HFFc6 (cell line): ENCODE results near the gene ACOX1. TPM values are rescaled to one million over a fixed set of nuclear protein-coding genes. Genes with fewer than 3 reads are reported as not detected.

Experiments used
- DNase-seq: peaks from one replicate; pipeline ENCODE4 v3.0.0-alpha.2; 2018
- H3K27ac Mint-ChIP-seq: 2 replicates; pipeline ENCODE4 v1.8.0; 2020; ENCODE audit warnings: mild to moderate bottlenecking, mixed read lengths
- H3K27me3 Mint-ChIP-seq: 2 replicates; pipeline ENCODE4 v1.8.0; 2021; ENCODE audit warnings: mild to moderate bottlenecking, moderate library complexity, mixed read lengths; ENCODE audit not compliant: insufficient read depth
- H3K36me3 Mint-ChIP-seq: 2 replicates; pipeline ENCODE4 v1.8.0; 2021; ENCODE audit warnings: low read depth, mixed read lengths
- H3K4me1 Mint-ChIP-seq: 2 replicates; pipeline ENCODE4 v1.8.0; 2020; ENCODE audit warnings: low read depth, mixed read lengths
- H3K4me3 Mint-ChIP-seq: 2 replicates; pipeline ENCODE4 v1.8.0; 2020; ENCODE audit warnings: mild to moderate bottlenecking, moderate library complexity, mixed read lengths
- H3K9me3 Mint-ChIP-seq: 2 replicates; pipeline ENCODE4 v1.8.0; 2020; ENCODE audit warnings: mild to moderate bottlenecking, mixed read lengths
- total RNA-seq, 6 experiments: library from RNA; stranded (reverse); fragmentation: NEBNext Ultra II Directional; extraction: Animal tissue kit (Norgen Biotek cat#: 25700); gene quantifications; 2 replicates in 1 of 6; 3 replicates in 5 of 6; pipeline ENCODE4 v1.2.3, GENCODE V29; 2021
- TF ChIP-seq, protein P1 (sequence below): fragments of 200-600 bp; sonication (generic); IDR thresholded peaks from 2 replicates; pipeline ENCODE4 v1.5.0; 2021; ENCODE audit warnings: antibody characterized with exemption, mild to moderate bottlenecking

Gene ACOX1
- total RNA-seq, 6 experiments from 2014 or later: 40.4 to 47.2 (median 44.5) TPM

DNA sequence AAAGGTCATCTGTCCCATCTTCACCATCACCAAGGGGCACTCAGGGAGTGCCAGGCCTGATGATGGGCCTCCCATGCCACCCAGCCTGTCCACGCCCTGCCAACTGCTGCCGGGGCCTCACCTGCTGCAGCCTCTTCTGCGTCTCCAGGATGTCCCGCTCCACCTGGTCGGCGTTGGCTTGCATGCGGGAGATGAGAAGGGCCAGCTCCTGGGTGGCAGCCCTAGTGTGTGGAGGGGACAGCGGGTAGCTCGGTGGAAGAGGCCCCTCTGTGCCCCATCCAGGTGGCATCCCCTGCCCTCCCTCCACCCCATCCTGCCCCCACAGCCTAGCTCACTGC is 44.9 kb upstream of the ACOX1 start:
- H3K4me1 Mint-ChIP-seq: no peaks in the 10 kb centered on the region
- no peak overlapping the region for H3K4me3 Mint-ChIP-seq
- peaks cover 12% of the 10 kb centered on the region for H3K27me3 Mint-ChIP-seq
- H3K36me3 Mint-ChIP-seq: no peaks in the 10 kb centered on the region
- DNase-seq: no peak
- H3K9me3 Mint-ChIP-seq: no peaks in the 10 kb centered on the region
- TF ChIP-seq, protein P1, sequence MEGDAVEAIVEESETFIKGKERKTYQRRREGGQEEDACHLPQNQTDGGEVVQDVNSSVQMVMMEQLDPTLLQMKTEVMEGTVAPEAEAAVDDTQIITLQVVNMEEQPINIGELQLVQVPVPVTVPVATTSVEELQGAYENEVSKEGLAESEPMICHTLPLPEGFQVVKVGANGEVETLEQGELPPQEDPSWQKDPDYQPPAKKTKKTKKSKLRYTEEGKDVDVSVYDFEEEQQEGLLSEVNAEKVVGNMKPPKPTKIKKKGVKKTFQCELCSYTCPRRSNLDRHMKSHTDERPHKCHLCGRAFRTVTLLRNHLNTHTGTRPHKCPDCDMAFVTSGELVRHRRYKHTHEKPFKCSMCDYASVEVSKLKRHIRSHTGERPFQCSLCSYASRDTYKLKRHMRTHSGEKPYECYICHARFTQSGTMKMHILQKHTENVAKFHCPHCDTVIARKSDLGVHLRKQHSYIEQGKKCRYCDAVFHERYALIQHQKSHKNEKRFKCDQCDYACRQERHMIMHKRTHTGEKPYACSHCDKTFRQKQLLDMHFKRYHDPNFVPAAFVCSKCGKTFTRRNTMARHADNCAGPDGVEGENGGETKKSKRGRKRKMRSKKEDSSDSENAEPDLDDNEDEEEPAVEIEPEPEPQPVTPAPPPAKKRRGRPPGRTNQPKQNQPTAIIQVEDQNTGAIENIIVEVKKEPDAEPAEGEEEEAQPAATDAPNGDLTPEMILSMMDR: no peak
- H3K27ac Mint-ChIP-seq: no peak overlapping the region

DNA sequence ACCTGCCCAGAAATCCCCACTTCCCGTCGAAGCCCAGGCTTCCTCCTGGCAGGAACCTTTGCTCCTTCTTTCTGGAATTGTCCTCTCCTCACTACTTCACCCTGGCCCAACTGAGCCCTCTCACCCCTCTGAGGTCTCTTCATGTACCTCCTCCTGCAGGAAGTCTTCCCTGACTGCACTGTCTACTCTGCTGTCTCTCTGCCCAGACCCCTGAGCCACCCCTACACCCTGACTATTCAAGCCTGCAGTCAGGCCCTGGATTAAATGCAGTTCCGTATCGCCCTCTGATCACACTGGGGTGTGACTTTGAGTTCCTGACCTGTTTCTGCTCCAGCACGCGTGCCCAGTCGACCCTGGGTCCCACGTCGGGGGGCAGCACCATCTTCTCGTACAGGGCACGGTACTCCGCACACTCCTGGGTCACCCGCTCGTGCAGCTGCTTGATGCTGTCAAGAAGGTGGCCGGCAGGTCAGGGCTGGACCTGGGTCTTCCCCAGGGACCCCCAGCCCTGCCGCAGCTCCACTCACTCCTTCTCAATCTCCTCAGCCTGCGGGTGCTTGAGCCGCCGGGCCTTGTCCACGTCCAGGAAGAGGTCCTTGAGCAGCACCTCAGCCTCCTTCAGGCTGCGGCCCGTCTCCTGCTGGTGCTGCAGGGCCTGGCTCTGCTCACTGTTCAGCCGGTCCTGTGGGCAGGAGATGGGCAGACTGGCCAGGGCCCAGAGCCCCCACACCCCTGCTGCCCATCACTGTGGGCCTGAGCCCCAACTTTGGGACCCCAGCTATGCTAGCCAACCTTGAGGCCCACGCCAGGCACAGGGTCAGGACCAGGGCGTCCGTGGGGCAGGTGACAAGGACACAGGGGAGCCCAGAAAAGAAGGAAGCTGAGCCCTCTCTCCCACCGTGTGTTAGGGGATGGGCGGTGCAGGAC is 44.3 kb upstream of the ACOX1 start:
- Mint-ChIP-seq H3K27ac (no peak overlapping the region), H3K9me3 (no peaks in the 10 kb centered on the region), H3K36me3 (no peaks in the 10 kb centered on the region), H3K4me3 (no peak overlapping the region), H3K4me1 (no peaks in the 10 kb centered on the region), H3K27me3 (peaks cover 12% of the 10 kb centered on the region)
- DNase-seq: no peak
- TF ChIP-seq, protein P1: no peak

DNA sequence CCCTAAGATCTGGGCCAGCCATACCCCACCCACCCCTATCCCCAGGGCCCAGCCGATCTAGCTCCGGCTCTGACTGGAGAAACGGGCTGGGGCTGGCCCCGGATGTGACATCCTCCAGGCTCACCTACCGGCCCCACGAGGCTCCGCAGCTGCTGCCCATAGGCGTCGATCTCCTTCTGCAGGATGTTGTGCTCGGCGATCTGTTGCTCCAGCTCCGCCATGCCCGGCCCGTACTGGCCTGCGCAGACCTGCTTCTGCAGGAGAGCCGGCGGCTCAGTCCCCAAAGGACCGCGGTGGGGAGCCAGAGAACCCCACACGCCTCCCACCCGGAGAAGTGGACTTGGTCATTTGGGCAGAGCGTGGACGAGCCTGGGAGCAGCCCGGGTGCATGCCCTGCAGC is 43.3 kb upstream of the ACOX1 start:
- no peaks in the 10 kb centered on the region for H3K4me1 Mint-ChIP-seq
- TF ChIP-seq, protein P1: no peak
- H3K4me3 Mint-ChIP-seq: no peak overlapping the region
- no peaks in the 10 kb centered on the region for H3K9me3 Mint-ChIP-seq
- no peak overlapping the region for H3K27ac Mint-ChIP-seq
- peaks cover 12% of the 10 kb centered on the region for H3K27me3 Mint-ChIP-seq
- no peak for DNase-seq
- no peaks in the 10 kb centered on the region for H3K36me3 Mint-ChIP-seq

- Mint-ChIP-seq H3K27me3 (peaks cover 24% of the 10 kb centered on the region), H3K27ac (no peak overlapping the region), H3K9me3 (no peaks in the 10 kb centered on the region), H3K36me3 (no peaks in the 10 kb centered on the region), H3K4me3 (no peak overlapping the region), H3K4me1 (no peaks in the 10 kb centered on the region)
- TF ChIP-seq, protein P1: no peak
- DNase-seq: no peak
Measured at GRCh38 chr17:76019833-76020467, 41.0 kb upstream of the ACOX1 start.

- H3K27me3 Mint-ChIP-seq: peaks cover 24% of the 10 kb centered on the region
- no peak overlapping the region for H3K27ac Mint-ChIP-seq
- H3K4me1 Mint-ChIP-seq: peaks cover 4% of the 10 kb centered on the region
- DNase-seq: no peak
- no peaks in the 10 kb centered on the region for H3K36me3 Mint-ChIP-seq
- TF ChIP-seq, protein P1: no peak
- no peaks in the 10 kb centered on the region for H3K9me3 Mint-ChIP-seq
- H3K4me3 Mint-ChIP-seq: no peak overlapping the region
Measured at GRCh38 chr17:76018801-76019200, 39.8 kb upstream of the ACOX1 start.
